GM11168 (cell line): ENCODE measurements around the gene SLC1A2.

Experiments
- in situ Hi-C: fragments of 300-500 bp; cut with MboI; formaldehyde crosslinking; loops from one replicate; pipeline ENCODE4 v1.12.0; 2022; ENCODE audit warnings: low sequenced_read_pairs; ENCODE audit not compliant: unreplicated experiment

The SLC1A2 gene

GRCh38 chr11:35313066-35313759 lies 106.1 kb downstream of the SLC1A2 start:
- in situ Hi-C loops, result no loop called here

- in situ Hi-C loops, result no loop called here
Measured at GRCh38 chr11:35311331-35311730, 108.0 kb downstream of the SLC1A2 start.

GRCh38 chr11:35308157-35308556 lies 111.2 kb downstream of the SLC1A2 start:
- in situ Hi-C loops, result no loop called here

- in situ Hi-C loops, result no loop called here
Measured at GRCh38 chr11:35307221-35307621, 112.1 kb downstream of the SLC1A2 start.

GRCh38 chr11:35305670-35306382 lies 113.5 kb downstream of the SLC1A2 start:
- in situ Hi-C loops, result no loop called here

DNA sequence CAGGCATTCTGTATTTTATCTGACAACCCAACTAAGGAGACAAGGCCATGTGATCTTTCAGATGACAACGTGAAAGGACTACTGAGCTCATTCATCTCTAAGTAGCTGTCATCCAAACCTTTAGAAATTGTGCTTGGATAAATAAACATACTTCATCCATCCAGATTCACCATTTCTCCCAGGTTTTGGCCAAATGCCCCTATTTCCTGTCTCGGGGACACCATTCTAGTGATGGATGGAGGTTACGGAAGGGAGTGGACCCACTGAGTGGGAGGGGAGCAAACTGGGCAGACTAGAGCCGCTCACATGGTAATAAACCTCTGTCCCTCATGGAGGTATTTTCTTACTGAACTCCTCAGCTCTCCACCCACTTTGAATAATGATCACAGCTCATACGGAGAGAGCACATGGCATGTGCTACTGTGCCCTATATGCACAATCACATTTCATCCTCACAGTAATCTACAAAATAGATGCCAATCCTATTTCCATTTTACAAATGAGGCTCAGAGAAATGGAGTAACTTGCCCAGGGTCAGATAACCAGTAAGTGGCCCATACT lies 114.4 kb downstream of the SLC1A2 start:
- in situ Hi-C loops, result no loop called here

GRCh38 chr11:35304386-35304775 lies 115.0 kb downstream of the SLC1A2 start:
- in situ Hi-C loops, result no loop called here

DNA sequence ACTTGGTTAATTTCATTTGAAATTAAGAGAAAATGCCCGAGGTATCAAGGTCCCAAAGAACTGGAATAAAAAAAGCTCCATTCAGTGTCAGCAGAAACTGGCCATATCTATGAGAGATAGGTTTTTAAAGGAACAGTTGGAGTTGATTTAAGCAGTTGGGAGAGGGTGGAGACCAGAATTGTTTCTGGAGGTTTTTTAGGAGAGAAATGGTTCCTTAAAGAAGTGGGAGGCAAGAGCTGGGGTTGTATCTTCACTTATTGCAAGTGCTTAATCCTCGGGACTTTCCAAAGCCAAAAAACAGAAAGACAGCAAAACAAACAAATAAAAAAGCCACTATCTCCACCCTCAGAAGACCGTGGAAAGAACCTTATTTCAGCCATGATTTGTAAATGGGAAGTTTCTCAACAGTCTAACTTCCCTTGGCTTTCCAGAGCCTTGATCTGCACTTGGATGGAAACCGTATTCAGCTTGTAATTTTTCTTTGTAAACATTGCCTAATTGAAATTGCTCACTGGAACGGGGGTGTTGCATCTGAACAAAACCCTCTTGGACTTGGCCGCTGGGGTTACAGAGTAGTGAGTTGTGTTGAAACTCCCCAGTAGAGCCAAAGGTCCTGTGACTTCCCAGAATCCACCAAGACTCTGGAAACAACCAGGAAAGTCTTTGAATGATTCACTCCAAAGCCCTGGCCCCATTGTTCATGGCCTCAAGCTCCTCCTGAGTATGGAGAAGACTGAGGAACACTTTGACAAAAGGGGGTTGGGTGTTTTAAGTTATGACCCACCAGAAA lies 115.6 kb downstream of the SLC1A2 start:
- in situ Hi-C loops, result no loop called here

DNA sequence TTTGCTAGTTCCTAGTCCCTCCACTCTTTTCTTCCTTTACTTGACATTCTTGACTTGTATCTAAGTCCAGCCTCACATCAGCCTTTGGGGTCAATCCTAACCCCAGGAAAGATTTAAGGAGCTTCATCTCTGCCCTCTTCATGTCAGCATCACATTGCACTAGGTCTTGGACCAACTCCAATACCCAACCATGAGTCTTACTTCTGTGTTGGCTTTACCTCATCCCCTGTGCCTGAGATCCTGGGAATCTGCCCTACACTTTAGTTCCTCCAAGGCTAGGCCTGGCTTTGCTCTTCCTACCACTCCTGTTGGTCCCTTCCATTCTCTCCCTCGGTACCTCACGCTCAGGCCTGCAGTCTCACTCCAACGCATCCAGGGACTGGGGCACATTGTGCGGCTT lies 117.0 kb downstream of the SLC1A2 start:
- in situ Hi-C loops, result no loop called here

- in situ Hi-C loops, result no loop called here
Measured at GRCh38 chr11:35298369-35298768, 121.0 kb downstream of the SLC1A2 start.

DNA sequence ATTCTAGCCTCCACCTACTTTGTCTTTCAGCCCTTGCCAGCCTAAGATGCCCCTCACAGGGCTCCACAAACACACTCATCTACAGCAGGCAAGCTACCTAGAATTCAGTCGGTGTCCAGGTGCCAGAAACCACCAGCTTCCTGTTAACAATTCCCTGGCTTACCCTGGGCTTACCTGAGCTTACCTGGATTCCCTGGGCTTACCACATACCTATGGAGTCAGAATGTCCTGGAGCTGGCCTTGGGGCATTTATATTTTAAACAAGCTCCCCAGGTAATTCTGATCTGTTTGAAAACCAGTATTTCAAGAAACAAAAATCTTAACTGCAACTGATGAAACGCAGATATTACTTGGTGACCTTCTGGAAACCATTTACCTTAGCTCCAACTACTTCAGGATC lies 123.6 kb downstream of the SLC1A2 start:
- in situ Hi-C loops, result no loop called here

DNA sequence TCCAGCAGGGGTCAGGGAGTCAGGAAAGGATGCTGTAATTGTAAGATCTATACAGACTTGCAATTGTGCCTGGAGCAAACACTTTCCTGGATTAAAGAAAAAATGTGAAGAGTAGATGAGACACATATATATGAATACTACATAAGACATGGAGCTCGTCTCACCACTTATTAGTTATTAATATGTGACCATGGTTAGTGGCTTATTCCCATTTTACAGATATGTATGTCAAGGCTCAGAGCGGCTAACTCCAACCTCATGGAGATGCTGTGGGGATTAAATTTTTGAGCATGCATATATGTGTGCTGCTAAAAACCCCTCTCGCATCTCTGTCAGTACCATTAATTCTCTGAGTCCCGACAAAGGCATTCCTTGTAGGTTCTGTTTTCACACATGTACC lies 125.7 kb downstream of the SLC1A2 start:
- in situ Hi-C loops, result no loop called here

- in situ Hi-C loops, result no loop called here
Measured at GRCh38 chr11:35293035-35293434, 126.3 kb downstream of the SLC1A2 start.

- in situ Hi-C loops, result no loop called here
Measured at GRCh38 chr11:35292279-35292678, 127.1 kb downstream of the SLC1A2 start.

DNA sequence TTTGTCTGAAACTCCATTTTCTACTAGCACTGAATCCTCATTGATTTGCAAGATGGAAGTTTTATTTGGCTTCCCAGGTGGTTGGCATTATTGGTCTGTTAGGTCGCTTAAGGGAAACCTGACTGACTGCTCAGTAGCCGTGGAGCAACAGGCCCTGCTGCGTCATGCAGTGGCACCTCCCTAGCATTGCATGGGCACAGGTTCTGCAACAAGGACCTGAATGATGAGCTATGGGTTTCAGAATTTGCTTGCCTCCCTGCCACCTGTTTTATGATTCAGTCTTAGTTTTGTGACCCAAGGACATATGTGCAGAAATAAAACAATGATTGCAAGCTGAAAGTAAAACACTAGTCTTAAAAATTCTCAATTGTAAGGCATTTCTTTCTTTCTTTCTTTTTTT lies 128.5 kb downstream of the SLC1A2 start:
- in situ Hi-C loops, result no loop called here

- in situ Hi-C loops, result no loop called here
Measured at GRCh38 chr11:35289821-35290220, 129.5 kb downstream of the SLC1A2 start.

GRCh38 chr11:35288817-35289541 lies 130.4 kb downstream of the SLC1A2 start:
- in situ Hi-C loops, result no loop called here

DNA sequence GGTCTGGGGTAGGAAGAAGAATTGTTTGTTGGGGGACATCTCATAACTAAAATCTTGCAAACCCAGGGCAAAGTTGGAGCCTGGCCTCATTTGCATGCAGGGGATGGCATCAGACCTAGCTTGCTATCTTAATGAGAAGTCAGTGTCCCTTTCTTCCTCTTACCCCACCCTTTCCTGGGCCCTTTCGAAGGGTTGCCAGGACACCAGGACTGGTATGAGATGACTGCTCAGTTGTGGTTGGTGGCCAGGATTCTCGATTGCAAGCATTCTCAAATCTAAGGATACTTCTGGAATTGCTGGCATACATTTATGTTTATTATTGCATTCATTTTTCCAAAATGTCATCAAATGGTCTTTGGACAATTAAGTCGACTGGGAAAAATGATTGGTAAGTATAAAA lies 131.0 kb downstream of the SLC1A2 start:
- in situ Hi-C loops, result no loop called here

DNA sequence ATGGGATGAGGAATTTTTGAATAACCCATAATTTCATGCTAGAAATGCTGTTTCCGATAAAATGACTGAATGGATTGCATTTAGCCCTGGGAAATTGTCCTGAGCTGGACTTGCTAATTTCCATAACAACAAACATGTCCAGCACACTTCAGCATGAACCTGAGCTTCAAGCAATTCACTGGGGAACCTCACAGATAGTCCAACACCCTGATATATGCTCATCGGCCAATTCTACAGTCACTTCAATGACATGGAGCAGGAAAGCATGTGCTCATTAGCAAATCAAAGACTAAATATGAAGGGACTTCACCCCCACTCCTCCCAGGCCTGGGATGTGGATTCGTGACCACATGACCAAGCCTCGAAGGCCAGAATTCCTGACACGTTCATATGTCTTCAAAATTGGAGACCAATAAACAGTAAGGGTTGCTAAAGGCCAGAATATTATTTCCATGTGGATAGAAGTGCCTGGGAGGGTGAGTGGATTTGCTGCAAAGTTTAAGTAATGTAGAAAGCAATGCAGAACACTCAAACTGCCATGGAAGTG lies 131.9 kb downstream of the SLC1A2 start:
- in situ Hi-C loops, result no loop called here

- in situ Hi-C loops, result no loop called here
Measured at GRCh38 chr11:35286126-35286525, 133.2 kb downstream of the SLC1A2 start.
